ENCODE measurements around the gene RIC8B.

DNA sequence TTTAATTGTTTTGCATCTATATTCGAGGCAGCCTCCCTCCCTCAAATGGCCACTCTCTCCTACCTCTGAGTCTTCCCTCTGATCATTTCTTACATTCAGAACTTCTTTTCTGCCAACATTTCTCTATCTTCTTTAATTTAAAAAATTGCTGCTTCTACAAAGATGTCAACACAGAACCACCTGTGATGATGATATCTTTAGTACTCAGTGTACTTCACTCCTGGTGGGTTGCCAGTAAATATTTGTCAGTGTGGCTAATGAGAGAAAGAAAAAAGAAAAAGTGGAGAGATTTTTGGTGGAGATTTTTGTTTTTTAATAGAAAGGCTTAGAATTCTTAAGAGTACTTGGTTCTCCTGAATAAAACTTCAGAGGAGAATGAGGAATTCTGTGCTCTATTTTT lies 8.1 kb downstream of the RIC8B start:
- TF ChIP-seq POLR2AphosphoS5 (IDR thresholded peaks at IDR 0.05), result no peak
- TF ChIP-seq, protein P1, sequence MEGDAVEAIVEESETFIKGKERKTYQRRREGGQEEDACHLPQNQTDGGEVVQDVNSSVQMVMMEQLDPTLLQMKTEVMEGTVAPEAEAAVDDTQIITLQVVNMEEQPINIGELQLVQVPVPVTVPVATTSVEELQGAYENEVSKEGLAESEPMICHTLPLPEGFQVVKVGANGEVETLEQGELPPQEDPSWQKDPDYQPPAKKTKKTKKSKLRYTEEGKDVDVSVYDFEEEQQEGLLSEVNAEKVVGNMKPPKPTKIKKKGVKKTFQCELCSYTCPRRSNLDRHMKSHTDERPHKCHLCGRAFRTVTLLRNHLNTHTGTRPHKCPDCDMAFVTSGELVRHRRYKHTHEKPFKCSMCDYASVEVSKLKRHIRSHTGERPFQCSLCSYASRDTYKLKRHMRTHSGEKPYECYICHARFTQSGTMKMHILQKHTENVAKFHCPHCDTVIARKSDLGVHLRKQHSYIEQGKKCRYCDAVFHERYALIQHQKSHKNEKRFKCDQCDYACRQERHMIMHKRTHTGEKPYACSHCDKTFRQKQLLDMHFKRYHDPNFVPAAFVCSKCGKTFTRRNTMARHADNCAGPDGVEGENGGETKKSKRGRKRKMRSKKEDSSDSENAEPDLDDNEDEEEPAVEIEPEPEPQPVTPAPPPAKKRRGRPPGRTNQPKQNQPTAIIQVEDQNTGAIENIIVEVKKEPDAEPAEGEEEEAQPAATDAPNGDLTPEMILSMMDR (IDR thresholded peaks at IDR 0.05), result no peak
- no peak for TF ChIP-seq EP300 (IDR thresholded peaks at IDR 0.05)

Measured in sigmoid colon (tissue), 4 donors.